Kidney epithelial cell (primary cell): Measurements from ENCODE around the gene PPM1L. TPM values are rescaled to one million over a fixed set of nuclear protein-coding genes. Genes with fewer than 3 reads are reported as not detected.

ENCODE experiments used
- DNase-seq: peaks from one replicate; pipeline ENCODE4 v3.0.0-alpha.2; 2010; ENCODE audit warnings: low read depth
- H3K27me3 ChIP-seq: 2 replicates; pipeline ENCODE4 v1.6.0; 2011; ENCODE audit warnings: low read length; ENCODE audit not compliant: control insufficient read depth, insufficient read depth
- H3K36me3 ChIP-seq: 2 replicates; pipeline ENCODE4 v1.5.1; 2011; ENCODE audit warnings: low read length; ENCODE audit not compliant: control insufficient read depth, insufficient read depth
- H3K4me3 ChIP-seq: 2 replicates; pipeline ENCODE4 v1.5.1; 2011; ENCODE audit warnings: low read depth, mild to moderate bottlenecking, control low read depth, low read length
- CTCF ChIP-seq: IDR thresholded peaks from 2 replicates; pipeline ENCODE4 v1.5.1; 2011; ENCODE audit warnings: mild to moderate bottlenecking, moderate library complexity, low read length, control low read depth, inconsistent platforms; ENCODE audit not compliant: insufficient read depth, poor library complexity, severe bottlenecking
- total RNA-seq: library from RNA; depleted of rRNA; stranded (reverse); fragments of >200 nt; gene quantifications from 2 replicates; pipeline ENCODE4 v1.2.3, GENCODE V29; 2015

Gene PPM1L
- total RNA-seq, 1 donor from 2014 or later = 11.1 TPM

GRCh38 chr3:160927620-160928019 is 171.6 kb downstream of the PPM1L start:
- Histone ChIP-seq H3K4me3 (no peak overlapping the region), H3K27me3 (no peaks in the 10 kb centered on the region), H3K36me3 (no peaks in the 10 kb centered on the region)
- no peak for DNase-seq
- TF ChIP-seq CTCF = no peak

GRCh38 chr3:160928183-160928726 is 172.2 kb downstream of the PPM1L start:
- Histone ChIP-seq H3K27me3 (no peaks in the 10 kb centered on the region), H3K36me3 (no peaks in the 10 kb centered on the region), H3K4me3 (no peak overlapping the region)
- peak; percentile 2 for TF ChIP-seq CTCF
- no peak for DNase-seq

- H3K36me3 ChIP-seq = no peaks in the 10 kb centered on the region
- H3K4me3 ChIP-seq = no peak overlapping the region
- H3K27me3 ChIP-seq = no peaks in the 10 kb centered on the region
- no peak for DNase-seq
- no peak for TF ChIP-seq CTCF
Observed at GRCh38 chr3:160929595-160929994, 173.6 kb downstream of the PPM1L start.

DNA sequence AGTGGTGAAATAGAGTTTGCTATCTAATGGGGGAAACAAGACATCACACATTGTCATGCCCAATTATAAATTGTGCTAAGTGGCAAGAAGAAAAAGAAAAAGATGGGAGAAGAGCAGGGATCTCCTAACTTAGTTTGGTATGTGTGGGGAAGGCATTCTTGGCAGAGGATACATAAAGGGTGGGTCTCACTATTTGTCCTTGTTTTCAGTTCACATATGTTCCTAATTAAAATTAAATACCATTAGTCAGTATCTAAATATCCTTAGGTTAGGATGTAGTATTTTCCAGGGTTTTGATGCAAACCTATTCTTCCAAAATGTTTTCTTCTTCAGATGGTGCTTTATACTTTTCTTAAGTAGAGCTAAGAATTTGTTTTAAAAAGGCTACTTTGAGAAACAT is 175.4 kb downstream of the PPM1L start:
- DNase-seq = no peak
- Histone ChIP-seq H3K36me3 (no peaks in the 10 kb centered on the region), H3K27me3 (no peaks in the 10 kb centered on the region), H3K4me3 (no peak overlapping the region)
- no peak for TF ChIP-seq CTCF

DNA sequence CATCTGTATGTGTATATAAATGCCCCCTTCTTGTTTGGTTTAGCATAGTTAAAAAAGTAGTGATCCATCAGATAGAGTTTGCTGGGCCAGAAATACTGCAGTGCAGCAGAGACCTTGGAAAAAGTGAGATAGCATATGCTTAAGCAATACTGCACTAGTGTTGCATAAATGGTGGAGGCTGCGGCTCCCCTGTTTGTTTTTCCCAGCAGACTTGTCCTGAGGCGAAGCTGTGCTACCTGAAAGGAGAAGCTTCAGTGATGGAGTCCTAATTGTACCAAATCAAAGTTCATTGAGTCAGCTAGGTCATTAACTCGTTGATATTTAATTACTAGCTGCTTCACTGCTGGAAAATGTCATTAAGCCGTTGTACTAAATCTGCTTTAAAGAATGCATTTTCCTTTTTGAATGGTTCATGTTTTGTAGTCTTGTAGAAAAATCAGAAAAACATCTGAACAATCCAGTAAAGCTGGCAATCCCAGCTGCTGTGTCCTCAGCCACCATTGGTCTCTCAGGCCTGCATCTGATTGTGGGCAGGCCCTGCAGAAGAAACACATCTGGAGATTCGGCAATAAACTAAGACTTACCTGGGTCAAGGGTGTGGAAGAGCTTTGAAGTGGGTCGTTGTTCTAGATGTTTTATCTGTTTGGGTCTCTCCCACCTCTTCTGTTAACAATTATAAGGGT is 179.5 kb downstream of the PPM1L start:
- H3K27me3 ChIP-seq = no peaks in the 10 kb centered on the region
- H3K4me3 ChIP-seq = no peak overlapping the region
- TF ChIP-seq CTCF = no peak
- no peak for DNase-seq
- no peaks in the 10 kb centered on the region for H3K36me3 ChIP-seq
